HCT116 (cell line): ENCODE data around the gene YKT6. TPM values are rescaled to one million over a fixed set of nuclear protein-coding genes. Genes with fewer than 3 reads are reported as not detected.

ENCODE experiments used
- ATAC-seq: fragments of 200-7000 bp; cut with Tn5 transposase; 2 replicates; pipeline ENCODE4 v1.9.1; 2020; ENCODE audit warnings: mild to moderate bottlenecking, moderate library complexity
- BruUV-seq: library from RNA; stranded (reverse); fragments of 400-500 nt; replicated peaks from 2 replicates; lab custom pipeline; 2021; lab: Mats Ljungman, UMichigan
- CTCF ChIA-PET: fragments of 300-600 bp; sonication (Branson Sonifier 250); formaldehyde crosslinking; loops from one replicate; lab custom pipeline; 2021; ENCODE audit warnings: antibody characterized with exemption; lab: Charles Lee
- POLR2A ChIA-PET: fragments of 300-600, 350-600 bp; sonication (Branson Sonifier 250); formaldehyde crosslinking; loops from one replicate; lab custom pipeline; 2021; ENCODE audit warnings: antibody characterized with exemption; lab: Charles Lee
- RAD21 ChIA-PET, 2 experiments: fragments of 300-600 bp; sonication (Branson Sonifier 250); formaldehyde crosslinking; loops; one replicate each; lab custom pipeline; 2023; ENCODE audit warnings: low total read pairs in 2 of 2; ENCODE audit not compliant: uncharacterized antibody in 2 of 2, unreplicated experiment in 2 of 2, low non-redundant PET in 1 of 2; lab: Charles Lee
- DNase-seq: peaks from one replicate; pipeline ENCODE4 v3.0.0-alpha.2; 2010; ENCODE audit warnings: low read depth, low spot score
- H2AFZ ChIP-seq: fragments of 200-600 bp; shearing (Covaris generic), sonication (generic); 2 replicates; pipeline ENCODE4 v1.6.1; 2017; ENCODE audit warnings: low read depth, mixed run types, mixed read lengths, antibody characterized with exemption, low read length; ENCODE audit not compliant: poor library complexity, severe bottlenecking
- H3K27ac ChIP-seq: 2 replicates; pipeline ENCODE4 v1.5.1; 2012; ENCODE audit warnings: low read depth, low read length
- H3K27me3 ChIP-seq: fragments of 200-600 bp; sonication (generic); 2 replicates; pipeline ENCODE4 v1.6.1; 2016; ENCODE audit warnings: mixed run types, low read length, mixed read lengths; ENCODE audit not compliant: insufficient read depth
- H3K36me3 ChIP-seq, 2 experiments: fragments of 200-500 bp in 1 of 2; fragments of 200-600 bp in 1 of 2; sonication (Bioruptor generic) in 1 of 2; sonication (generic) in 1 of 2; 2 replicates each; pipeline versions ENCODE4 v1.5.1 to v1.6.1; 2014 to 2016; ENCODE audit warnings: low read length in 2 of 2, inconsistent platforms in 1 of 2, mixed read lengths in 1 of 2, mixed run types in 1 of 2; ENCODE audit not compliant: insufficient read depth in 2 of 2, control insufficient read depth in 1 of 2
- H3K4me1 ChIP-seq, 2 experiments: fragments of 200-600 bp in 1 of 2; sonication (generic) in 1 of 2; 2 replicates each; pipeline versions ENCODE4 v1.5.1 to v1.6.1; 2012 to 2017; ENCODE audit warnings: low read length in 2 of 2, inconsistent platforms in 1 of 2, mild to moderate bottlenecking in 1 of 2, mixed read lengths in 1 of 2, mixed run types in 1 of 2, moderate library complexity in 1 of 2; ENCODE audit not compliant: insufficient read depth in 2 of 2, control insufficient read depth in 1 of 2
- H3K4me2 ChIP-seq: fragments of 200-600 bp; sonication (generic); 2 replicates; pipeline ENCODE4 v1.6.1; 2017; ENCODE audit warnings: mixed run types, low read length, mixed read lengths
- H3K4me3 ChIP-seq, 2 experiments: fragments of 200-600 bp in 1 of 2; sonication (generic) in 1 of 2; replicated peaks in 1 of 2; 2 replicates each; pipeline ENCODE4 v1.5.1; 2011 to 2016; ENCODE audit warnings: low read length in 2 of 2, control low read depth in 1 of 2, low read depth in 1 of 2, mild to moderate bottlenecking in 1 of 2, mixed read lengths in 1 of 2, mixed run types in 1 of 2
- H3K79me2 ChIP-seq: fragments of 200-600 bp; sonication (generic); 2 replicates; pipeline ENCODE4 v1.6.1; 2017; ENCODE audit warnings: mild to moderate bottlenecking, mixed run types, low read length, moderate library complexity, mixed read lengths; ENCODE audit not compliant: insufficient read depth
- H3K9ac ChIP-seq: fragments of 200-600 bp; sonication (generic); 2 replicates; pipeline ENCODE4 v1.6.1; 2016; ENCODE audit warnings: low read length, mixed read lengths
- H3K9me2 ChIP-seq: fragments of 200-600 bp; sonication (generic), shearing (Covaris generic); 2 replicates; pipeline ENCODE4 v1.6.1; 2017; ENCODE audit warnings: mixed run types, mild to moderate bottlenecking, moderate library complexity; ENCODE audit not compliant: insufficient read depth
- H3K9me3 ChIP-seq, 2 experiments: fragments of 200-500 bp in 1 of 2; fragments of 200-600 bp in 1 of 2; sonication (Bioruptor generic) in 1 of 2; sonication (generic) in 1 of 2; 2 replicates each; pipeline ENCODE4 v1.6.1; 2014 to 2017; ENCODE audit warnings: low read length in 2 of 2, mixed read lengths in 2 of 2, inconsistent platforms in 1 of 2, low read depth in 1 of 2, mild to moderate bottlenecking in 1 of 2, mixed run types in 1 of 2, moderate library complexity in 1 of 2; ENCODE audit not compliant: control insufficient read depth in 1 of 2, insufficient read depth in 1 of 2
- H4K20me1 ChIP-seq: fragments of 200-600 bp; sonication (generic), shearing (Covaris generic); 2 replicates; pipeline ENCODE4 v1.6.1; 2017; ENCODE audit warnings: mixed run types, mild to moderate bottlenecking, moderate library complexity; ENCODE audit not compliant: insufficient read depth
- EGR1 ChIP-seq: IDR thresholded peaks from 2 replicates; pipeline ENCODE4 v1.6.1; 2012; ENCODE audit warnings: low read depth
- EZH2 ChIP-seq: fragments of 200-600 bp; sonication (generic); IDR thresholded peaks from 2 replicates; pipeline ENCODE4 v1.6.1; 2017; ENCODE audit warnings: antibody characterized with exemption, mixed run types
- JUND ChIP-seq: IDR thresholded peaks from 2 replicates; pipeline ENCODE4 v1.6.1; 2012
- POLR2AphosphoS5 ChIP-seq: IDR thresholded peaks from 2 replicates; pipeline ENCODE4 v1.6.1; 2011; ENCODE audit warnings: mild to moderate bottlenecking, low read depth, low read length, moderate library complexity
- REST ChIP-seq: IDR thresholded peaks from 2 replicates; pipeline ENCODE4 v1.6.1; 2012; ENCODE audit warnings: low read depth
- SIN3A ChIP-seq: IDR thresholded peaks from 2 replicates; pipeline ENCODE4 v1.6.1; 2012; ENCODE audit warnings: low read depth
- SRF ChIP-seq: IDR thresholded peaks from 2 replicates; pipeline ENCODE4 v1.6.1; 2012; ENCODE audit warnings: low read depth
- intact Hi-C: fragments of 100-400 bp; cut with micrococcal nuclease; formaldehyde crosslinking; loops from 2 replicates; pipeline ENCODE4 v1.10.0; 2022
- total RNA-seq: library from RNA; stranded (reverse); gene quantifications from one replicate; pipeline ENCODE4 v1.2.1, GENCODE V29; 2021; ENCODE audit not compliant: unreplicated experiment
- TF ChIP-seq, protein P1 (sequence below): IDR thresholded peaks from 2 replicates; pipeline ENCODE4 v1.6.1; 2012

The YKT6 gene
- total RNA-seq, 1 experiment from 2014 or later: 84.8 TPM

DNA sequence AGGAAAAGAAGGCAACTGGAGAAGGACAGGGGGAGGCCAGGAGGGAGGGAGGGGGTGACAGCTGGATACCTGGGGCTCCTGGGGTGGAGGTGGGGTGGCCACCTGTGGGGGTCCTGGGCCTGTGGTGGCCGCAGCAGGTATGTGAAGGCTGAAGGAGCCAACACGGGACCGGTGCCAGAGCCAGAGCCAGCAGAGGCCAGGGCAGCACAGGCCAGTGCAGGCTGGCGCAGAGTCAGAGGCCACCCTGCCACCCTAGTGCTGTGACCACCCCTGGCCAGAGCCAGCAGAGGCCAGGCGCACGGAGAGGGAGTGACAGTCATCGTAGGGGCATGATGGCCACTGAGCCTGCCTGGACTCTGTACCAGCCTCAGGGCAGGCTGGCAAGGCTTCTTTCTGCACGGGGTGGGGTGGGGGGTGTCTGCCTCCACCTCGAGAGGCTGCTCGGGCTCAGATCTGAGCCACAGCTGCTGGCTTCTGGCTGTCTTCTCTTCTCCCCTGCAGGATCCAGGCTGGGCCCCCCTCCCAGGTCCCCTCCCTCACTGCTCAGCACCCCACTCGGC, 28.8 kb downstream of the YKT6 start:
- Histone ChIP-seq H3K9me2 (no peaks in the 10 kb centered on the region), H3K4me1 (no peaks in the 10 kb centered on the region), H3K36me3 (no peaks in the 10 kb centered on the region), H3K4me2 (no peak overlapping the region), H4K20me1 (no peaks in the 10 kb centered on the region), H3K27ac (no peak overlapping the region), H3K27me3 (no peaks in the 10 kb centered on the region), H3K9ac (no peak overlapping the region), H3K4me3 (no peak overlapping the region), H3K9me3 (no peaks in the 10 kb centered on the region), H2AFZ (no peak overlapping the region), H3K79me2 (no peaks in the 10 kb centered on the region)
- ChIA-PET CTCF (no interaction called here), POLR2A (no interaction called here), RAD21 (no interaction called here)
- DNase-seq (no peak), ATAC-seq (no peak)
- intact Hi-C loops: no loop called here
- no TSS peak for BruUV-seq
- TF ChIP-seq SIN3A (no peak), JUND (no peak), SRF (no peak), EGR1 (no peak)
- TF ChIP-seq, protein P1, sequence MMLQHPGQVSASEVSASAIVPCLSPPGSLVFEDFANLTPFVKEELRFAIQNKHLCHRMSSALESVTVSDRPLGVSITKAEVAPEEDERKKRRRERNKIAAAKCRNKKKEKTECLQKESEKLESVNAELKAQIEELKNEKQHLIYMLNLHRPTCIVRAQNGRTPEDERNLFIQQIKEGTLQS: no peak

DNA sequence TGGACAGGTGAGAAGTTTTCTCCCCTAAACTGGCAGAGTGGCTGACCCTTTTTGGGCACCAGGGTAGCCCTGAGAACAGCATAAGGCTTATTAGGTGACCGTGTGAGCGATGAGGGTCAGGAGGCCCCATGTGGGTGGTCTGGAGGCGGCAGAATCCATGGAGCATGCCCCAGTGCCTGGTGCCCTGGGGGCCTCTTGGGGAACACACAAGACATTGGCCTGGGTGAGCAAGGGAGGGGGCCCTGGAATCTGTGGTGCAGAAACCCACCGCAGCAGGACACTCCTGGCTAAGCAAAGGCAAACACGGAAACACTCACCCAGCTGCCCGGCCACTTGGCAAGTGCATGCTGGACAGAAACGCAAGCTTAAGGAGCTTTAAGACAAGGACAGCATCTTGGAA, 29.5 kb downstream of the YKT6 start:
- ATAC-seq: no peak
- Histone ChIP-seq H3K4me3 (no peak overlapping the region), H3K4me2 (no peak overlapping the region), H3K79me2 (no peaks in the 10 kb centered on the region), H3K4me1 (no peaks in the 10 kb centered on the region), H3K9me3 (no peaks in the 10 kb centered on the region), H3K9me2 (no peaks in the 10 kb centered on the region)
- DNase-seq: no peak
- intact Hi-C loops: no loop called here
- ChIA-PET CTCF (no interaction called here), RAD21 (no interaction called here)
- no TSS peak for BruUV-seq
- no peak for TF ChIP-seq SRF
- no peak for TF ChIP-seq EZH2
- no peak for TF ChIP-seq POLR2AphosphoS5
- TF ChIP-seq REST: no peak
- no peak for TF ChIP-seq JUND
- TF ChIP-seq, all 23 proteins: peak for 0
- POLR2A ChIA-PET: no interaction called here
- Histone ChIP-seq H2AFZ (no peak overlapping the region), H3K36me3 (no peaks in the 10 kb centered on the region), H3K27me3 (no peaks in the 10 kb centered on the region), H3K9ac (no peak overlapping the region), H3K27ac (no peak overlapping the region), H4K20me1 (no peaks in the 10 kb centered on the region)
